K562 (cell line): ENCODE results near the gene MAK. TPM values are rescaled to one million over a fixed set of nuclear protein-coding genes. Genes with fewer than 3 reads are reported as not detected.
A peak's percentile ranks its signal among the peaks of the same experiment; 100 is the strongest.

Experiments
- ARID1B ChIP-seq: fragments of 450-650 bp; IDR thresholded peaks from 2 replicates; pipeline ENCODE4 v1.6.1; 2016; ENCODE audit warnings: antibody characterized with exemption, mild to moderate bottlenecking, inconsistent platforms
- ARNT ChIP-seq, 2 experiments: fragments of 450-650 bp; IDR thresholded peaks; 2 replicates each; pipeline ENCODE4 v1.6.1; 2016; ENCODE audit warnings: mild to moderate bottlenecking in 1 of 2
- CBFA2T2 ChIP-seq: fragments of 450-650 bp; conservative IDR thresholded peaks from 2 replicates; pipeline ENCODE4 v1.6.1; 2017; ENCODE audit warnings: mild to moderate bottlenecking
- CREM ChIP-seq: IDR thresholded peaks from 2 replicates; pipeline ENCODE4 v1.6.1; 2014; ENCODE audit warnings: antibody characterized with exemption, low read depth
- DPF2 ChIP-seq: fragments of 450-650 bp; IDR thresholded peaks from 2 replicates; pipeline ENCODE4 v1.6.1; 2016
- FOSL1 ChIP-seq: fragments of 200-800 bp; sonication (Bioruptor generic); conservative IDR thresholded peaks from 2 replicates; pipeline ENCODE4 v1.6.1; 2016; ENCODE audit warnings: missing genetic modification characterization, missing compliant biosample characterization
- FUS ChIP-seq: fragments of 200-400 bp; formaldehyde crosslinking; optimal IDR thresholded peaks from 2 replicates; pipeline ENCODE3; 2017; ENCODE audit warnings: low read depth, low read length
- GATAD2B ChIP-seq: fragments of 450-650 bp; IDR thresholded peaks from 2 replicates; pipeline ENCODE4 v1.6.1; 2017; ENCODE audit warnings: mild to moderate bottlenecking, borderline replicate concordance
- HDAC2 ChIP-seq: fragments of 450-650 bp; IDR thresholded peaks from 2 replicates; pipeline ENCODE4 v1.6.1; 2016; ENCODE audit warnings: mild to moderate bottlenecking
- HMG20A ChIP-seq: fragments of 450-650 bp; formaldehyde crosslinking; conservative IDR thresholded peaks from 2 replicates; pipeline ENCODE4 v1.4.0; 2020; ENCODE audit warnings: mild to moderate bottlenecking, mixed read lengths
- HNRNPL ChIP-seq: fragments of 200-400 bp; formaldehyde crosslinking; IDR thresholded peaks from 2 replicates; pipeline ENCODE4 v1.6.1; 2017; ENCODE audit warnings: low read depth, mild to moderate bottlenecking, low read length
- JUN ChIP-seq, 2 experiments: sonication (generic) in 1 of 2; formaldehyde crosslinking in 1 of 2; IDR thresholded peaks; 2 replicates each; pipeline versions ENCODE4 v1.6.1 to v1.8.0; 2012 to 2022; ENCODE audit warnings: borderline replicate concordance in 2 of 2, mild to moderate bottlenecking in 2 of 2, improper control_type of control experiment in 1 of 2, low read depth in 1 of 2, low read length in 1 of 2, missing genetic modification reagents in 1 of 2
- JUND ChIP-seq, 2 experiments: IDR thresholded peaks; 2 replicates in 1 of 2; 3 replicates in 1 of 2; pipeline ENCODE4 v1.6.1; 2011; ENCODE audit warnings: borderline replicate concordance in 2 of 2, low read depth in 2 of 2, low read length in 2 of 2, improper control_type of control experiment in 1 of 2, missing biosample characterization in 1 of 2, missing genetic modification characterization in 1 of 2, missing genetic modification reagents in 1 of 2
- L3MBTL2 ChIP-seq: fragments of 450-650 bp; IDR thresholded peaks from 2 replicates; pipeline ENCODE4 v1.6.1; 2016; ENCODE audit warnings: mild to moderate bottlenecking, moderate library complexity
- LCOR ChIP-seq: sonication (generic); formaldehyde crosslinking; IDR thresholded peaks from 2 replicates; pipeline ENCODE4 v1.8.0; 2022; ENCODE audit warnings: mild to moderate bottlenecking, missing genetic modification reagents
- MAFG ChIP-seq: fragments of 450-650 bp; conservative IDR thresholded peaks from 2 replicates; pipeline ENCODE4 v1.6.1; 2016; ENCODE audit warnings: missing genetic modification characterization, missing compliant biosample characterization
- MEIS2 ChIP-seq: fragments of 450-650 bp; IDR thresholded peaks from 2 replicates; pipeline ENCODE4 v1.6.1; 2014; ENCODE audit warnings: mild to moderate bottlenecking; ENCODE audit not compliant: partially characterized antibody
- NBN ChIP-seq: fragments of 450-650 bp; IDR thresholded peaks from 2 replicates; pipeline ENCODE4 v1.6.1; 2016; ENCODE audit warnings: low read depth, mild to moderate bottlenecking
- NFE2 ChIP-seq: IDR thresholded peaks from 2 replicates; pipeline ENCODE4 v1.6.1; 2014; ENCODE audit warnings: antibody characterized with exemption, low read depth
- RAD21 ChIP-seq, 2 experiments: fragments of 250-450 bp in 1 of 2; fragments of 450-650 bp in 1 of 2; sonication (Bioruptor Pico) in 1 of 2; formaldehyde crosslinking in 1 of 2; IDR thresholded peaks in 1 of 2; conservative IDR thresholded peaks in 1 of 2; 2 replicates each; pipeline versions ENCODE4 v1.4.0 to v1.8.0; 2020 to 2022; ENCODE audit warnings: mild to moderate bottlenecking in 2 of 2, moderate library complexity in 1 of 2
- SMC3 ChIP-seq: conservative IDR thresholded peaks from 2 replicates; pipeline ENCODE4 v1.6.1; 2011; ENCODE audit warnings: low read depth, low read length, improper control_type of control experiment; ENCODE audit not compliant: insufficient read depth
- polyA plus RNA-seq, 8 experiments: library from polyadenylated mRNA; depleted of rRNA in 4 of 8; stranded (reverse) in 5 of 8; unstranded in 3 of 8; fragments of >200 nt; fragmentation: Nextera tagmentation in 2 of 8; fragmentation: Illumina TruSeq in 1 of 8; extraction: Ambion mirVana in 2 of 8; extraction: Trizol in 1 of 8; gene quantifications; 2 replicates each; pipeline versions ENCODE4 v1.2.1 to v1.2.3, GENCODE V29; 2011 to 2014; ENCODE audit warnings: inconsistent platforms in 1 of 8, missing spikeins in 1 of 8
- total RNA-seq, 7 experiments: library from RNA; depleted of rRNA in 6 of 7; stranded (reverse); fragments of >200 nt in 6 of 7; fragmentation: Illumina TruSeq in 2 of 7; extraction: Trizol in 2 of 7; gene quantifications; 2 replicates each; pipeline versions ENCODE4 v1.2.1 to v1.2.3, GENCODE V29; 2011 to 2021; ENCODE audit warnings: low replicate concordance in 1 of 7
- TF ChIP-seq, protein P1 (sequence below), 2 experiments: fragments of 450-650 bp in 1 of 2; sonication (generic) in 1 of 2; formaldehyde crosslinking in 1 of 2; IDR thresholded peaks in 1 of 2; conservative IDR thresholded peaks in 1 of 2; 2 replicates each; pipeline versions ENCODE4 v1.6.1 to v1.8.1; 2016 to 2023; ENCODE audit warnings: mild to moderate bottlenecking in 2 of 2, moderate library complexity in 2 of 2, inconsistent platforms in 1 of 2, missing genetic modification reagents in 1 of 2
- TF ChIP-seq, protein P2 (sequence below): IDR thresholded peaks from 2 replicates; pipeline ENCODE4 v1.6.1; 2012; ENCODE audit warnings: low read depth, low read length, improper control_type of control experiment, borderline replicate concordance
- TF ChIP-seq, protein P3 (sequence below), 3 experiments: IDR thresholded peaks in 2 of 3; conservative IDR thresholded peaks in 1 of 3; 2 replicates each; pipeline ENCODE4 v1.5.1; 2011 to 2012; ENCODE audit warnings: low read length in 3 of 3, mild to moderate bottlenecking in 3 of 3, control low read depth in 2 of 3, improper control_type of control experiment in 1 of 3, inconsistent platforms in 1 of 3, low read depth in 1 of 3, mixed read lengths in 1 of 3, moderate library complexity in 1 of 3; ENCODE audit not compliant: insufficient read depth in 2 of 3

Gene MAK
- total and polyA plus RNA-seq, 9 of the 15 experiments (the other 6 are each of a cell fraction or from before 2014, with no cell fraction given): 0.25 to 1.1 (median 0.53) TPM

DNA sequence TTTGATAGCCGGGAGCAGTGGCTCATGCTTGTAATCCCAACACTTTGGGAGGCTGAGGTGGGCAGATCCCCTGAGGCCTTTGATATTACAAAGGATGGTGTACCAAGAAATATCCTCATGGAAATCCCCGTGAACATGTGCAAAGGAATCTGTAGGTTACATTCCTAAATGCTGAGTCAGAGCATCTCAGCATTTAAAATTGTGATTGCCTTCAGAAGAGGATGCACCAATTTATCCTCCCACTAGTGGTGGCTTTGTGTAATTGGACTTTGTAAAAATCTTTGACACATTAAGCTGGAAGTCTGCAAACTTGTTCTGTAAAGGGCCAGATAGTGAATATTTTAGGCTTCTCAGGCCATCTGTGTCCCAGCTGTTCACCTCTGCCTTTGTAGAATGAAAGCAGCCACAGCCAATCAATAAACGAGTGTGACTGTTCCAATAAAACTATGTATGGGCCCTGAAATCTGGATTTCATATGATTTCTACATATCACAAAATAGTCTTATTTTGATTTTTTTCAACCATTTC, 79.0 kb downstream of the MAK start (continued):
- TF ChIP-seq L3MBTL2 (peak; percentile 38; the same call in 1 of the 2 replicates), ARNT (IDR thresholded peaks at IDR 0.05) (0 out of 4 replicates have a peak, but pooled peaks of 1 of the 2 experiments have one; percentile 58), DPF2 (peak; percentile 63), SMC3 (0 out of 2 replicates have a peak, but pooled peaks have one; percentile 23), ARID1B (peak; percentile 26), HNRNPL (no peak), HMG20A (CRISPR knock-in tag) (no peak), MEIS2 (peak; percentile 12), RAD21 (CRISPR knock-in tag; conservative IDR thresholded peaks at IDR 0.05 in 1 of 2, IDR thresholded peaks at IDR 0.05 in 1 of 2) (peak; percentile 49 to 73; a peak in 3 of 4 replicates), FOSL1 (tag) (peak; percentile 79), GATAD2B (0 out of 2 replicates have a peak, but pooled peaks have one; percentile 17), FUS (no peak), LCOR (CRISPR knock-in tag) (peak; percentile 52; the same call in 1 of the 2 replicates), JUN (IDR thresholded peaks at IDR 0.05; ENCODE audit: borderline replicate concordance, low read depth, low read length) (peak; percentile 69; the same call in 1 of the 2 replicates), JUN (CRISPR knock-in tag; IDR thresholded peaks at IDR 0.05; ENCODE audit: borderline replicate concordance) (no peak), MAFG (peak; percentile 98), NBN (peak; percentile 49; the same call in 1 of the 2 replicates), NFE2 (peak; percentile 92), JUND (IDR thresholded peaks at IDR 0.05; ENCODE audit: borderline replicate concordance, low read depth, low read length) (peak; percentile 93), JUND (tag; IDR thresholded peaks at IDR 0.05; ENCODE audit: borderline replicate concordance, low read depth, low read length) (peak; percentile 95), HDAC2 (0 out of 2 replicates have a peak, but pooled peaks have one; percentile 42), CREM (peak; percentile 33; the same call in 1 of the 2 replicates), CBFA2T2 (0 out of 2 replicates have a peak, but pooled peaks have one; percentile 7)
- TF ChIP-seq, protein P1, sequence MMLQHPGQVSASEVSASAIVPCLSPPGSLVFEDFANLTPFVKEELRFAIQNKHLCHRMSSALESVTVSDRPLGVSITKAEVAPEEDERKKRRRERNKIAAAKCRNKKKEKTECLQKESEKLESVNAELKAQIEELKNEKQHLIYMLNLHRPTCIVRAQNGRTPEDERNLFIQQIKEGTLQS (IDR thresholded peaks at IDR 0.05): peak; percentile 89
- TF ChIP-seq, protein P1 (CRISPR knock-in tag; conservative IDR thresholded peaks at IDR 0.05): peak; percentile 65
- TF ChIP-seq, protein P2, sequence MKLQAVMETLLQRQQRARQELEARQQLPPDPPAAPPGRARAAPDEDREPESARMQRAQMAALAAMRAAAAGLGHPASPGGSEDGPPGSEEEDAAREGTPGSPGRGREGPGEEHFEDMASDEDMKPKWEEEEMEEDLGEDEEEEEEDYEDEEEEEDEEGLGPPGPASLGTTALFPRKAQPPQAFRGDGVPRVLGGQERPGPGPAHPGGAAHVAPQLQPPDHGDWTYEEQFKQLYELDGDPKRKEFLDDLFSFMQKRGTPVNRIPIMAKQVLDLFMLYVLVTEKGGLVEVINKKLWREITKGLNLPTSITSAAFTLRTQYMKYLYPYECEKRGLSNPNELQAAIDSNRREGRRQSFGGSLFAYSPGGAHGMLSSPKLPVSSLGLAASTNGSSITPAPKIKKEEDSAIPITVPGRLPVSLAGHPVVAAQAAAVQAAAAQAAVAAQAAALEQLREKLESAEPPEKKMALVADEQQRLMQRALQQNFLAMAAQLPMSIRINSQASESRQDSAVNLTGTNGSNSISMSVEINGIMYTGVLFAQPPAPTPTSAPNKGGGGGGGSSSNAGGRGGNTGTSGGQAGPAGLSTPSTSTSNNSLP: peak; percentile 96
- TF ChIP-seq, protein P3, sequence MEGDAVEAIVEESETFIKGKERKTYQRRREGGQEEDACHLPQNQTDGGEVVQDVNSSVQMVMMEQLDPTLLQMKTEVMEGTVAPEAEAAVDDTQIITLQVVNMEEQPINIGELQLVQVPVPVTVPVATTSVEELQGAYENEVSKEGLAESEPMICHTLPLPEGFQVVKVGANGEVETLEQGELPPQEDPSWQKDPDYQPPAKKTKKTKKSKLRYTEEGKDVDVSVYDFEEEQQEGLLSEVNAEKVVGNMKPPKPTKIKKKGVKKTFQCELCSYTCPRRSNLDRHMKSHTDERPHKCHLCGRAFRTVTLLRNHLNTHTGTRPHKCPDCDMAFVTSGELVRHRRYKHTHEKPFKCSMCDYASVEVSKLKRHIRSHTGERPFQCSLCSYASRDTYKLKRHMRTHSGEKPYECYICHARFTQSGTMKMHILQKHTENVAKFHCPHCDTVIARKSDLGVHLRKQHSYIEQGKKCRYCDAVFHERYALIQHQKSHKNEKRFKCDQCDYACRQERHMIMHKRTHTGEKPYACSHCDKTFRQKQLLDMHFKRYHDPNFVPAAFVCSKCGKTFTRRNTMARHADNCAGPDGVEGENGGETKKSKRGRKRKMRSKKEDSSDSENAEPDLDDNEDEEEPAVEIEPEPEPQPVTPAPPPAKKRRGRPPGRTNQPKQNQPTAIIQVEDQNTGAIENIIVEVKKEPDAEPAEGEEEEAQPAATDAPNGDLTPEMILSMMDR (IDR thresholded peaks at IDR 0.05 in 2 of 3, conservative IDR thresholded peaks at IDR 0.05 in 1 of 3; ENCODE audit: insufficient read depth in 2 of 3, low read depth in 1 of 3, low read length in 3 of 3): peak; percentile 58 to 81 (median 76)
